Measurements from ENCODE around the gene NAT9.

Gene NAT9

DNA sequence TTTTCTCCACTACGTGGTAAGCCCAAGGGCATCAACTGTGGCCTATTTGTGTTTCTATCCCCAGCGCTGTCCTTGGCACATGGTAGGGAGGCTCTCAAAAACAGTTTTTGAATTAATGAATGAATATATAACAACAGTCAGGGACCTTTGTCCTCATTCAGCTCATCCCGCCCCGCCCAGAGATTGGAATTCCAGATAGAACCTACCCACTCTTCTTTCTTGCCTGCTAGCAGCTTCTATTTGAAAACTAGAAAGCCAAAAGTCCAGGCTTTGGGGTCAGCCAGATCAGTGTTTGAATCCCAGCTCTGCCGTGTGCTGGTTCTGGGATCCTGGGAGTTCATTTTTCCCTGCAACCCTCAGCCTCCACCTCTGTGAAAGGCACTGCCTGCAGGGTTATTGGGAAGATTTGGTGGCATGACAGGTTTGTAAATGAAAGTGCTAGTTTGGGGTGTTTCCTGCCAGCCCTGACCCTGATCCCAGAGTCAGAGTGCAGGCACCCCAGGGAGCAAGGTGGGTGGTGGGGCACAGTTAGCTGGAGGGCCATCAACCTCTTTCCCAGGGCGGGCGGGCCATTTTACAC lies 23.2 kb downstream of the NAT9 start:
- Histone ChIP-seq H3K36me3 (replicated peaks) (no peaks in the 10 kb centered on the region), H3K27ac (no peak overlapping the region), H3K27me3 (replicated peaks) (no peaks in the 10 kb centered on the region), H3K4me3 (ENCODE audit: low read depth, low read length) (no peak overlapping the region)
- TF ChIP-seq, protein P1, sequence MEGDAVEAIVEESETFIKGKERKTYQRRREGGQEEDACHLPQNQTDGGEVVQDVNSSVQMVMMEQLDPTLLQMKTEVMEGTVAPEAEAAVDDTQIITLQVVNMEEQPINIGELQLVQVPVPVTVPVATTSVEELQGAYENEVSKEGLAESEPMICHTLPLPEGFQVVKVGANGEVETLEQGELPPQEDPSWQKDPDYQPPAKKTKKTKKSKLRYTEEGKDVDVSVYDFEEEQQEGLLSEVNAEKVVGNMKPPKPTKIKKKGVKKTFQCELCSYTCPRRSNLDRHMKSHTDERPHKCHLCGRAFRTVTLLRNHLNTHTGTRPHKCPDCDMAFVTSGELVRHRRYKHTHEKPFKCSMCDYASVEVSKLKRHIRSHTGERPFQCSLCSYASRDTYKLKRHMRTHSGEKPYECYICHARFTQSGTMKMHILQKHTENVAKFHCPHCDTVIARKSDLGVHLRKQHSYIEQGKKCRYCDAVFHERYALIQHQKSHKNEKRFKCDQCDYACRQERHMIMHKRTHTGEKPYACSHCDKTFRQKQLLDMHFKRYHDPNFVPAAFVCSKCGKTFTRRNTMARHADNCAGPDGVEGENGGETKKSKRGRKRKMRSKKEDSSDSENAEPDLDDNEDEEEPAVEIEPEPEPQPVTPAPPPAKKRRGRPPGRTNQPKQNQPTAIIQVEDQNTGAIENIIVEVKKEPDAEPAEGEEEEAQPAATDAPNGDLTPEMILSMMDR (IDR thresholded peaks at IDR 0.05; ENCODE audit: low read depth, low read length, missing control alignments), result no peak
- in situ Hi-C loops (cut with HindIII; ENCODE audit: low pct_ligation_motif_present, low sequenced_read_pairs), result no loop called here
- no peak for DNase-seq

DNA sequence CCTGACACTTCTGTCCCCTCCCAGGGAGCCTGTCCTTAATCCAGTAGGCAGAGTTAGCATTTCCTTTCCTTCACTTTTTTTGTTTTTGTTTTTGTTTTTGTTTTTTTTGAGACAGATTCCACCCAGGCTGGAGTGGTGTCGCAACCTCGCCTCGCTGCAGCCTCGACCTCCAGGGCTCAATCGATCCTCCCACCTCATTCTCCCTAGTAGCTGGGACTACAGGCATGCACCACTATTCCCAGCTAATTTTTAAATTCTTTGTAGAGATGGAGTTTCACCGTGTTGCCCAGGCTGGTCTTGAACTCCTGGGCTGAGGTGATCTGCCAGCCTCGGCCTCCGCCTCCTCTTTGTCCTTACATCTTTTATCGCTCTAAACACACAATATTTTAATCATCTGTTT lies 23.7 kb downstream of the NAT9 start:
- DNase-seq, result no peak
- in situ Hi-C loops (cut with HindIII; ENCODE audit: low pct_ligation_motif_present, low sequenced_read_pairs), result no loop called here
- no peaks in the 10 kb centered on the region for H3K27me3 ChIP-seq (replicated peaks)
- no peak overlapping the region for H3K27ac ChIP-seq
- H3K36me3 ChIP-seq (replicated peaks), result no peaks in the 10 kb centered on the region
- no peak overlapping the region for H3K4me3 ChIP-seq (ENCODE audit: low read depth, low read length)
- TF ChIP-seq, protein P1 (IDR thresholded peaks at IDR 0.05; ENCODE audit: low read depth, low read length, missing control alignments), result no peak

DNA sequence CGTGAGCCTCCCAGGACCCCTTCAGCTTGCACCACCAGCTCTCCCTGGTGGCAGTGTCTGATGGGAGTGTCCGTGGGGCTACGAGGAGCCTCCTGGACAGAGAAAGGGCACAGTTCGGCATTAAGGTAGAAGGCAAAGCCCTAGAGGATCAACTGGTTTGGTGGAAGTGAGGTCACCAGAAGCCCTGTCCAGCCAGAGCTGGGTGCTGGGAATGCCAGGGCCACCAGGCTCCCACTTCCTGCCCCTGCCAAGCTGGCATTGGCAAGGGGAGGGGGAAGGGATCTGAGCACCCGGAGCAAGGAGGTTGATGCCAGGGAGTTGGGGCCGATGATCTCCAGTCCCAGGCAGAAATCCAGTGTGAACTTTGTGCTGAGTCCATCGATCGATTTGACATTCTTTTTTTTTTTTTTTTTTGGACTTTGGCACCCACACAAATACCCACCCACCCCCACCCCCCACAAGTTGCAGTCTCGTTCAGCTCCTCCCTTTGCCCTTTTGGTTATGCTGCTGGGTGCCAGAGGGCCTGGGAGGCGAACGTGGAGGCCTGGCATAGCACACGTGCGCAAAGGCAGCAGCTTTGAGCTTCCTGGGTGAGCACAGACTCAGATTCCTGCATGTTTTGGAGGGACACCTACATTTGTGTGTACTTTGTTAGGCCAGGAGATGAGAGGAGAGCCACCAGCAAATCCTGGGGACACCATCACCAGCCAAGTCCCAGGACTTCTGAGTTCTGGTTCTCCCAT lies 25.6 kb downstream of the NAT9 start:
- Histone ChIP-seq H3K4me3 (ENCODE audit: low read depth, low read length) (peak overlapping the region; percentile 69), H3K27me3 (replicated peaks) (no peaks in the 10 kb centered on the region), H3K27ac (no peak overlapping the region), H3K36me3 (replicated peaks) (no peaks in the 10 kb centered on the region)
- in situ Hi-C loops (cut with HindIII; ENCODE audit: low pct_ligation_motif_present, low sequenced_read_pairs), result no loop called here
- DNase-seq, result no peak
- TF ChIP-seq, protein P1 (IDR thresholded peaks at IDR 0.05; ENCODE audit: low read depth, low read length, missing control alignments), result no peak

DNA sequence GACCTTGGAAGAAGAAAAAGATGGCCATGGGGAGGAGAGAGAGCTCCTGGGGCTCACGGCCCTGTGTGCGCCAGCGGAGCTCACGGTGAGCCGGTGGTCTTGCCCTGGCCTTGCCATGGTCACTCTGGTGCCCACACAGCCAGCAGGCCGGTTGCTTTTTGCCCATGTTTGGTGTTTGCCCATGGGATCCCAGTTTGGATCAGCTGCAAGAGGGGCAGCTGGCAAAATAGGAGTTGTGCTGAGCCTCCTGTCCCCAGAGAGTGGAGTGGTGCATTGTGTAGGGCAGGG lies 26.2 kb downstream of the NAT9 start:
- TF ChIP-seq, protein P1 (IDR thresholded peaks at IDR 0.05; ENCODE audit: low read depth, low read length, missing control alignments), result no peak
- H3K4me3 ChIP-seq (ENCODE audit: low read depth, low read length), result peak overlapping the region; percentile 69
- no peaks in the 10 kb centered on the region for H3K36me3 ChIP-seq (replicated peaks)
- no peak for DNase-seq
- no peaks in the 10 kb centered on the region for H3K27me3 ChIP-seq (replicated peaks)
- in situ Hi-C loops (cut with HindIII; ENCODE audit: low pct_ligation_motif_present, low sequenced_read_pairs), result no loop called here
- H3K27ac ChIP-seq, result no peak overlapping the region

DNA sequence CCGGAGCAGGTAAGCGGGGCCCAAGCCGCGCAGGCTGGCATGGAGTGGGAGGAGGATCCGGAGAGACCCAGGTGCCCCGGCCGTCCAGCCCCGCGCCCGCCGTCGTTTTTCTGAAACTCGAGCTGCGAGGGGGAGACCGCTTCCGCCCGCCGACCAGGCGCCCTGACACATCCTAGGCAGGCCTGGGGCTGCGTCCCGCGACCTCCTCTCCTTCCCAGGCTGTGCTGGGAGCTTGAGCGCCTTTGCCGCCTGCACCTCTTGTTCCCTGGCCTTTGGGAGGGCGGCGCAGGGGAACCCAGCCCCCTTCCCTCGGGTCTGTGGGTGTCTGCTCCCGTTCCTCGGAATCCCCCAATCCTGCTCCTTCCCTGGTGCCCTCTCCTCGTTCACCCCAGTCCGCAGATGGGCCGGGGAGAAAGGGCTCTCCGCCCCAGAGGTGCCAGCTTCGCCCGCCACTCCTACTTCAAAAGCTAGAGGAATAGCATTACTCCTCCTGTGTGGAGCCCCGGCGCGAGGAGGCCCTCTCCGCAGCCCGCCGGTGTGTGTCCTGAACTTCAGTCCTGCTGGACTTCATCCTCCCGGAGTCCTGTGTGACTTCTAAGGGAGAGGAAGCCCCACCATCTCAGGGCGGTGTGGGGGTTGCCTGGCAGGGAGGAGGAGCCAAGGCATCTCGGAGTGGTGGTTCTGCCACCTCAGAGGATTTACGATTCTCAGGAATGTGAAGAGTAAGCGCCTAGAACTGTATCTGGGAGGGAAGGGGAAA lies 26.7 kb downstream of the NAT9 start:
- in situ Hi-C loops (cut with HindIII; ENCODE audit: low pct_ligation_motif_present, low sequenced_read_pairs), result no loop called here
- Histone ChIP-seq H3K36me3 (replicated peaks) (no peaks in the 10 kb centered on the region), H3K4me3 (ENCODE audit: low read depth, low read length) (peak overlapping the region; percentile 69), H3K27me3 (replicated peaks) (no peaks in the 10 kb centered on the region), H3K27ac (no peak overlapping the region)
- TF ChIP-seq, protein P1 (IDR thresholded peaks at IDR 0.05; ENCODE audit: low read depth, low read length, missing control alignments), result no peak
- DNase-seq, result no peak

All from brain microvascular endothelial cell (primary cell).